ENCODE results near the gene ZNF667. TPM values are rescaled to one million over a fixed set of nuclear protein-coding genes. Genes with fewer than 3 reads are reported as not detected.

The ZNF667 gene
- polyA plus RNA-seq, 3 donors, result 0.14 TPM; not detected in 2

- Histone ChIP-seq H3K36me3 (replicated peaks in 1 of 2; ENCODE audit: control insufficient read depth in 1 of 2, insufficient read depth in 2 of 2, low read length in 2 of 2) (peaks cover 0 to 6% of the 10 kb centered on the region in 2 donors), H2AFZ (ENCODE audit: insufficient read depth, low read depth, low read length, poor library complexity, severe bottlenecking) (no peak overlapping the region), H3K27me3 (ENCODE audit: control insufficient read depth in 2 of 2, insufficient read depth in 2 of 2, low read length in 2 of 2) (no peaks in the 10 kb centered on the region), H3K4me3 (replicated peaks in 1 of 3; ENCODE audit: low read depth in 2 of 3, low read length in 3 of 3) (peak overlapping the region in 1 of 3 experiments; percentile 25), H3K9me3 (replicated peaks in 1 of 2; ENCODE audit: control insufficient read depth in 1 of 2, insufficient read depth in 1 of 2, low read length in 2 of 2) (peaks cover 62 to 73% of the 10 kb centered on the region in 2 donors), H3K79me2 (ENCODE audit: insufficient read depth, low read length) (peaks cover 9% of the 10 kb centered on the region), H3K9ac (ENCODE audit: insufficient read depth, low read length, poor library complexity, severe bottlenecking) (no peak overlapping the region), H3K4me2 (replicated peaks; ENCODE audit: extremely low read depth, low read length, poor library complexity, severe bottlenecking) (no peak overlapping the region), H3K27ac (ENCODE audit: low read depth in 1 of 2, low read length in 2 of 2) (no peak overlapping the region), H4K20me1 (ENCODE audit: insufficient read depth, low read length) (no peaks in the 10 kb centered on the region), H3K4me1 (ENCODE audit: control insufficient read depth in 1 of 2, insufficient read depth in 2 of 2, low read length in 2 of 2) (peaks cover 15 to 18% of the 10 kb centered on the region in 2 donors)
- Mint-ChIP-seq H3K27ac (no peak overlapping the region), H3K36me3 (peaks cover 7 to 17% of the 10 kb centered on the region in 2 donors), H3K9me3 (peaks cover 43 to 92% (median 81%) of the 10 kb centered on the region in 7 donors), H3K27me3 (ENCODE audit: low read depth in 3 of 3) (peaks cover 0 to 5% (median 0%) of the 10 kb centered on the region in 3 donors), H3K4me3 (no peak overlapping the region), H3K4me1 (peaks cover 19% of the 10 kb centered on the region)
- no peak for DNase-seq
- intact Hi-C loops (cut with micrococcal nuclease), result loop anchor here (10.0 kb wide), 3 partner anchors 134 to 1784 kb away; partner anchors contain the start of genes ZNF470 (in 2 of the 2), ZFP28 (in 1 of the 2) and ZNF274 (in 1 of the 2)
- TF ChIP-seq CTCF (IDR thresholded peaks at IDR 0.05), result no peak
- WGBS (ENCODE audit: insufficient coverage), result 100% methylated on average over 1 of the region's 4 CpGs
Observed at GRCh38 chr19:56400485-56400884, 76.7 kb downstream of the ZNF667 start.

GRCh38 chr19:56398809-56399208 lies 78.3 kb downstream of the ZNF667 start:
- H3K4me2 ChIP-seq (replicated peaks; ENCODE audit: extremely low read depth, low read length, poor library complexity, severe bottlenecking), result no peak overlapping the region
- DNase-seq, result no peak
- H3K9me3 ChIP-seq (replicated peaks in 1 of 2; ENCODE audit: control insufficient read depth in 1 of 2, insufficient read depth in 1 of 2, low read length in 2 of 2), result peaks cover 64 to 79% of the 10 kb centered on the region in 2 donors
- TF ChIP-seq CTCF (IDR thresholded peaks at IDR 0.05), result no peak
- no peaks in the 10 kb centered on the region for H3K79me2 ChIP-seq (ENCODE audit: insufficient read depth, low read length)
- peaks cover 9 to 10% of the 10 kb centered on the region in 2 donors for H3K4me1 ChIP-seq (ENCODE audit: control insufficient read depth in 1 of 2, insufficient read depth in 2 of 2, low read length in 2 of 2)
- H3K4me1 Mint-ChIP-seq, result peaks cover 11% of the 10 kb centered on the region
- intact Hi-C loops (cut with micrococcal nuclease), result no loop called here
- no peaks in the 10 kb centered on the region for H3K27me3 ChIP-seq (ENCODE audit: control insufficient read depth in 2 of 2, insufficient read depth in 2 of 2, low read length in 2 of 2)
- H3K27ac Mint-ChIP-seq, result no peak overlapping the region
- 100% methylated on average over 5 of the region's 5 CpGs for WGBS (ENCODE audit: insufficient coverage)
- no peak overlapping the region for H3K27ac ChIP-seq (ENCODE audit: low read depth in 1 of 2, low read length in 2 of 2)
- peaks cover 0 to 6% of the 10 kb centered on the region in 2 donors for H3K36me3 ChIP-seq (replicated peaks in 1 of 2; ENCODE audit: control insufficient read depth in 1 of 2, insufficient read depth in 2 of 2, low read length in 2 of 2)
- H3K9me3 Mint-ChIP-seq, result peaks cover 46 to 95% (median 88%) of the 10 kb centered on the region in 7 donors
- peaks cover 7 to 17% of the 10 kb centered on the region in 2 donors for H3K36me3 Mint-ChIP-seq
- H3K4me3 ChIP-seq (replicated peaks in 1 of 3; ENCODE audit: low read depth in 2 of 3, low read length in 3 of 3), result no peak overlapping the region
- no peaks in the 10 kb centered on the region for H4K20me1 ChIP-seq (ENCODE audit: insufficient read depth, low read length)
- peaks cover 0 to 3% (median 0%) of the 10 kb centered on the region in 3 donors for H3K27me3 Mint-ChIP-seq (ENCODE audit: low read depth in 3 of 3)
- H3K9ac ChIP-seq (ENCODE audit: insufficient read depth, low read length, poor library complexity, severe bottlenecking), result no peak overlapping the region
- H2AFZ ChIP-seq (ENCODE audit: insufficient read depth, low read depth, low read length, poor library complexity, severe bottlenecking), result no peak overlapping the region
- no peak overlapping the region for H3K4me3 Mint-ChIP-seq
